PFSK-1 (cell line): Measurements from ENCODE around the gene ATG4A.

Experiments used
- FOXP2 ChIP-seq: optimal IDR thresholded peaks from 2 replicates; pipeline ENCODE3; 2011; ENCODE audit warnings: borderline replicate concordance, control low read depth, inconsistent platforms; ENCODE audit not compliant: insufficient read depth; ENCODE audit errors: extremely low read length, extremely low read depth
- POLR2AphosphoS5 ChIP-seq: IDR thresholded peaks from 2 replicates; pipeline ENCODE4 v1.6.1; 2012; ENCODE audit warnings: low read depth, mild to moderate bottlenecking, control low read depth, low read length, moderate library complexity
- TAF1 ChIP-seq: IDR thresholded peaks from 2 replicates; pipeline ENCODE4 v1.6.1; 2012; ENCODE audit warnings: low read length, control low read depth, borderline replicate concordance; ENCODE audit not compliant: insufficient read depth

DNA sequence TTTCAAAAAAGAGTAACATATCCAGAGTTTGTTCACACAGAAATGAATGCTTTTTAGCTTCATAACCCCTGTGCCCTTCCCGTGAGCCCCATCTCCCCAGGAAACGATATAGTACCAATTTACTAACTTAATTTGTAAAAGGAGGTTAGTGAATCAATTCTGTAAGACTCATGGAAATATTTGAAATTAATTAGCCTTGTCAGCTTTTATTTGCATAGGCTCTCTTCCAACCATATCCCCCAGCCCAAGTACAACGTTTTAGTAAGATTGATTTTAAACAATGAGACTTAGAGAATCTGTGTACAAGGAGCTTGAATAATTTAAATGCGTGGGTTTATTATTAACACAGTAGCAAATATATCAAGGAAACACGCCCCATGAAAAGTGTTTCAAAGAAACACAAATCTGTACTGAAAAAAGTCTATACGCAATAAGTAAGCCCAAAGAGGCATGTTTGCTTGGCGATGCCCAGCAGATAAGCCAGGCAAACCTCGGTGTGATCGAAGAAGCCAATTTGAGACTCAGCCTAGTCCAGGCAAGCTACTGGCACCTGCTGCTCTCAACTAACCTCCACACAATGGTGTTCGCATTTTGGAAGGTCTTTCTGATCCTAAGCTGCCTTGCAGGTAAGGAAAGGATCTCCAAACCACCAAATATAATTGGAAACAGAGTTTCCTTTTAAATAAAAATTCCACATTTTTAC, 46.9 kb upstream of the ATG4A start, which contains the start of gene VSIG1:
- TF ChIP-seq POLR2AphosphoS5 (no peak), TAF1 (no peak), FOXP2 (no peak)
